Activated CD4-positive, alpha-beta T cell treated with anti-CD3 and anti-CD28 coated beads, Interleukin-2, Interleukin-4, amounts not matched to agents 100 ng/mL and 50 ng/mL, durations not matched to agents 16 hours and 8 hours (primary cell): ENCODE data around the gene GAPVD1.
"Not testable (repeated sequence)": the region's sequence is repeated elsewhere in the genome, so short reads cannot be mapped to it uniquely, and the experiment has no call there.

Source experiments
- DNase-seq: peaks from one replicate; pipeline ENCODE4 v3.0.0-alpha.2; 2020; ENCODE audit warnings: low spot score

GAPVD1 gene

GRCh38 chr9:125374443-125375309 is 113.0 kb downstream of the GAPVD1 start:
- peak; percentile 79 for DNase-seq

DNA sequence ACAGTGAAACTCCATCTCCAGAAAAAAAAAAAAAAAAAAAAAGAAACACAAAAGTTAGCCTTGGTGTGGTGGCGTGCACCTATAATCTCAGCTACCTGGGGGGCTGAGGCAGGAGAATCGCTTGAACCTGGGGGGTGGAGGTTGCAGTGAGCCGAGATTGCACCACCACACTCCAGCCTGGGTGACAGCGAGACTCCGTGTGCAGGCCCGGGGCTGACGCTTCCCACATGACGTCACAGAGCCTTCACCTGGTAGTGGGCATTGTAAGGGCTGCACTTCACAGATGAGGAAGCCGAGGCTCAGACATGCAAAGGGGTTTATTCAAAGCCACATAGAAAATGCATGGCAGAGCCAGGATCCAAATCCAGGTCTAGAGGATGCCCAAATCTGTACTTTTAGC is 114.2 kb downstream of the GAPVD1 start:
- no peak for DNase-seq

GRCh38 chr9:125376261-125377226 is 114.9 kb downstream of the GAPVD1 start:
- DNase-seq = no peak

DNA sequence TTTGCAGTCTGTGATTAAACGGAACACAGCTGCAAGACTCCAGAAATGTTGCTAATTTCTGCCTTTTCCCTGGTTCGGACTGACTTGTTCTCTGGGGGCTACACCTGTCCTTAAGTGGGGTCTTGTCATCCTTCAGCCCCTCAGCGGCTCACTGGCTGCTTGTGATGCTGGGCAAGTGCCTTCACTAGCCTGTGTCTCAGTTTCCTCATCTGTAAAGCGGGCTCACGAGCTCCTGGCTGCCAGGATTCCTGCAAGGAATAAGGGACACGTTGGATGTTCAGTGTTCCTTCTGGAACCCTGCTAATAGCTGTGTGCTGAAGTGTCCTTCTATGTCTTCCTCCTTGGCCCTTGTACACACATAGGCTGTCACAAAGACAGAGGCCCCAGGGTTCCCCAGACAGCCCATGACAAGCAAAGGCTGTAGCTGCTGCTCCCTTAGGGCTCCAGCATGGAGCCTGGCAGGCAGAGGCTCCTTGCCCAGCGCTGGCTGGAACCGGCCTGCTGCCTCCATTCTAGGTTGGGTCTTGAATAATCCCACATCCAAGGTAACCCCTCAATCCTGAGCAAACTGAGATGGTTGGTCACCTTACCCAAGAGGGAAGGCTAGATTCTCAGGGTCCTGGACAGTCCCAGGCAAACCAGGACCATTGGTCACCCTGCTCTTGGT is 116.1 kb downstream of the GAPVD1 start:
- no peak for DNase-seq

DNA sequence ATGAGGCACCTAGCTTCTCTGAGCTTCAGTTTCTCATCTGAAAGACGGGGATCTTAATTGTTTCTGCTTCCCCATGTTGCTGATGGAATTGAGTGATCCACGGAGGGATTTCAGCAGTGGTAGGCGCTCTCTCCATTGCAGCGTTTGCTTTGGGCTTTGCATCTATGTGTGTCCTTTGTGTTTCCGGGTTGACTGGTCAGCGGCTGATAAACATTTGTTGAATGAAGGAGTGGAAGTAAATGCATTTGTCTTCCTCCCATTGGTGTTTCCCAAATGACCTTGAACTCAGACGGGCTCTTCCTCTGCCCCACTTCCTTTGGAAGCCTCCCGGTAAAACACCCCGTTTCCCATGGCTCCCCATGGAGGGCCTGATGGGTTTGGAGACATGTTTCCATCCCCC is 117.2 kb downstream of the GAPVD1 start:
- DNase-seq = no peak

DNA sequence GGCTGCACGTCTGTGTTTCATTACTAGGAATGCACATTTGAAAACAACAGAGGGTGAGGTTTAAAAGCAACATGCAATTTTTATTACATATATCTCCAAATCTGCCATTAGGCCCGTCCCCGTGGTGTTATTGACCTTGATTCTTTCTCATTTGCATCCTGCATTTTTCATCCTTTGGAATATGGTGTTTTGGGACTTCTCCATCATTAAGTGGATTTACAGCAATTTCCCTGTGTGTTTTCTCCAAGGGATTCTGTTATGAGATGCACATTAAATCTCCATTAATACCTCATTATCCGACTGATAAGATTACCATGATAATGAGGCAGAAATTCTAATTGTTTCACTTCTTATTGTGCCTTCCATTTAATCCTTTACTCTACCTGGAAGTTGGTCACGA is 117.6 kb downstream of the GAPVD1 start:
- DNase-seq = no peak

DNA sequence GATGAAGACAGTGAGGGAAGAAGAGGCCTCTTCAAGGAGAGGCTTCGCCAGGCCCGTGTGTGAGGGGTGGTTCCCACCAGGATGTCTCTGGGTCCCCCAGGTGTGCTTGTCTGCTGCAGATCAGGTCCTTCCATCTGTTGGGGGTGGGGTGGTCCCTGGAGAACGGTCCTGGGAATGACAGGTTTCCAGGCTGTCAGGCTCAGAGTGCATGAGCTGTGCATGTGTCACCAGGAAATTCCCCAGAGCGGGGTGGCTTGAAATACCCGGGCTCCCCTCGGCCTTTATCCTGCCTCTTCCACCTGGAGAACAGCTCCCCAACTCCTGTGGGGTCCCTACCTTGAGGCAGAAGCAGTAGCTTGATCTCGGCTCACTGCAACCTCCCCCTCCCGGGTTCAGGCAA is 118.8 kb downstream of the GAPVD1 start:
- DNase-seq = no peak

GRCh38 chr9:125387861-125388524 is 126.4 kb downstream of the GAPVD1 start:
- no peak for DNase-seq

DNA sequence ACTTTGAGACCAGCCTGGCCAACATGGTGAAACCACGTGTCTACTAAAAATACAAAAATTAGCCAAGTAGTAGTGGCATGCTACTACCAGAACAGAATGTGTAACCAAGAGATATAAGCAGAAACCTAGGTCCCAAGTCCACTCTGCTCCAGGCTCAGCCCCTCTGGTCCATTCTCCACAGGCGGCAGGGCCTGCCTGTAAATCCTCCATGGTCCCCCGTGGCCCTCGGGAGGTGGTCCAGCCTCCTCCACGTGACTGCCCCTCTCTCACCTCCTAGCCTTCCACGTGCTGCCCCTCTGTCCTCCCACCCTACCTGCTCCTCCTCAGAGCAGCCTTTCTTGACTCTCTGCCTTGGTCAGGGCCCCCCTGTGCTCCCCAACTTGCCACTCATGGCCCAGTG is 127.4 kb downstream of the GAPVD1 start:
- no peak for DNase-seq

GRCh38 chr9:125391704-125392103 is 130.1 kb downstream of the GAPVD1 start:
- DNase-seq = no peak

- peak; percentile 32 for DNase-seq
These were observed 131.8 kb downstream of the GAPVD1 start for GRCh38 chr9:125393426-125393825.

DNA sequence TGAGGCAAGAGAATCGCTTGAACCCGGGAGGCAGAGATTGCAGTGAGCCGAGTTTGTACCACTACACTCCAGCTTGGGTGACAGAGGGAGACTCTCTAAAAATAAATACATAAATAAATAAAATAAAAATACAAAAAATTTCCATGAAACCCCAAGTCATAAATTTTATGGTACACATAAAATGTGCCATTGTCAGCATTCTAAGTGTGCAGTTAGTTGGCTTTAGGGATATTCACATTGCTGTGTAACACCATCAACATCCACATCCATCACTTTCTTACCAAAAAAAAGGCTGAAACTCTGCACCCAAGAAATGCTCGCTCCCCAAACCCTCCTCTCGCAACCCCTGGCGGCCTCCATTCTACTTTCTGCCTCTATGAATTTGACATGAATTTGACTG is 135.2 kb downstream of the GAPVD1 start:
- DNase-seq = no peak

DNA sequence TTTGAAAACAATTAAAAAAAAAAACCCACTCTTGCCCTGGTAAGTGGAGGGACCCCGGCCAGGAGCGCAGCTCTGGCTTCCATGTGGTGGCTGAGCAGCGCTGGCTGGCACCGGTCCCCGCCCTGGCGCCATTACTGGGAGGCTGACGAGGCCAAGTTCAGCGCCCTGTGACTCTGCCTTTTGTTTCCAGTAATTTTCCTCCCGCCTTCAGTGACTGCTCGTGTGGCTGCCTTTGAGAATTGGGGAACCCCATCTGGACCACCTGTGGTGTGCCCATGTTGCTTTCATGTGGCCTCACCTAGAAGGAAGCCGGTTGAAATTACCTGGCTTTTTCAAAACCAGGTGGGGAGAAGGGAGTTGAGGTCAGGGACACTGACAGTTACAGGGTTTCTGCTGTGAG is 136.1 kb downstream of the GAPVD1 start:
- no peak for DNase-seq

DNA sequence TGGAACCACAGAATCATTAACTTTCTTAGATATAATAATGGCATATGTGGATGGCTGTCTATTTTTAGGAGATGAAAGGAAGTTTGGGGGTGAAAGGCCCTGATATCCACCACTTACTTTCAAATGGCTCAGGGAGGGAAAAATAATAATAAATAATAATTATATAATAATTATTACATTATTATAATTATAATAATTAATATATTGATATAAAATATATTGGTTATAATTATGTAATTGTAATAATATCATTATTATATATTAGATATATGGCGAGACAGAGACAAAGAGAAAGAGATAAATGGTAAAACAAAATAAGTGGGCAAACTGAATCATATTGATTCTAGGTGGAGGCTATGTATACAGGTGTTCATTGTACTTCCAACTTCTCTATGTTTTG is 136.6 kb downstream of the GAPVD1 start:
- DNase-seq = no peak

GRCh38 chr9:125399165-125399564 is 137.5 kb downstream of the GAPVD1 start:
- no peak for DNase-seq

DNA sequence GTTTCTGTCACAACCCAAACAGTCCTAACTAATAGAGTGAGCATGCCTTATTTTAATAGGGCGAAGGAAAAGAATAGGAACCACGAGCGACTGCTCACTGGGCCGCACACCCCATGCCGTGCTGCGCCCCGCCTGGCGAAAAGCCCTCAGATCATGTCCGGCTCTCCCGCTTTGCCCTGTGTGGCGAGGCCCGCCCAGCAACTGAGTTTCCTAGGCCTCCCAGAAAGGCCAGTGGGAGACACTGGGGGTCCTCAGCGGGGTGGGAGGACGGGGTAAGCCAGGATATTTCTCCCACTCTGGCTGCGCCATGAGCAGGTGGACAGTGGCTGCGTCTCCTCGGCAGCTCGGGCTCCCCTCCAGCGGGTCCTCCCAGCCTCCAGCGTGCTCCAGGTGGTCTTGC is 138.0 kb downstream of the GAPVD1 start:
- DNase-seq = no peak

- DNase-seq = not testable (repeated sequence)
These were observed 138.6 kb downstream of the GAPVD1 start for GRCh38 chr9:125400232-125400631.

- no peak for DNase-seq
These were observed 139.4 kb downstream of the GAPVD1 start for GRCh38 chr9:125400725-125401716.

DNA sequence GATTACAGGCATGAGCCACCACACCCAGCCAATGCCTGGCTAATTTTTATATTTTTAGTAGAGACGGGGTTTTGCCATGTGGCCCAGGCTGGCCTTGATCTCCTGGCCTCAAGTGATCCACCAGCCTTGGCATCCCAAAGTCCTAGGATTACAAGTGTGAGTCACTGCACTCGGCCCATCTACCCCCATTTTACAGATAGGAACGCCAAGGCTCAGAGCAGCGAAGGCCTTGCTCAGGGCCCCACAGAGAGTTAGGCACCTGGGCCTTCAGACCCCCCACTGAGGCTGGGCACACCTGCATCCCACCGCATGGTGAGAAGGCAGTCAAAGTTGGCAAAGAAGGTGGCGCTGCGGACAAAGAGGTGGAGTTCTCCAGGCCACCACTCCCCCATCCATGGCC is 143.1 kb downstream of the GAPVD1 start:
- no peak for DNase-seq

DNA sequence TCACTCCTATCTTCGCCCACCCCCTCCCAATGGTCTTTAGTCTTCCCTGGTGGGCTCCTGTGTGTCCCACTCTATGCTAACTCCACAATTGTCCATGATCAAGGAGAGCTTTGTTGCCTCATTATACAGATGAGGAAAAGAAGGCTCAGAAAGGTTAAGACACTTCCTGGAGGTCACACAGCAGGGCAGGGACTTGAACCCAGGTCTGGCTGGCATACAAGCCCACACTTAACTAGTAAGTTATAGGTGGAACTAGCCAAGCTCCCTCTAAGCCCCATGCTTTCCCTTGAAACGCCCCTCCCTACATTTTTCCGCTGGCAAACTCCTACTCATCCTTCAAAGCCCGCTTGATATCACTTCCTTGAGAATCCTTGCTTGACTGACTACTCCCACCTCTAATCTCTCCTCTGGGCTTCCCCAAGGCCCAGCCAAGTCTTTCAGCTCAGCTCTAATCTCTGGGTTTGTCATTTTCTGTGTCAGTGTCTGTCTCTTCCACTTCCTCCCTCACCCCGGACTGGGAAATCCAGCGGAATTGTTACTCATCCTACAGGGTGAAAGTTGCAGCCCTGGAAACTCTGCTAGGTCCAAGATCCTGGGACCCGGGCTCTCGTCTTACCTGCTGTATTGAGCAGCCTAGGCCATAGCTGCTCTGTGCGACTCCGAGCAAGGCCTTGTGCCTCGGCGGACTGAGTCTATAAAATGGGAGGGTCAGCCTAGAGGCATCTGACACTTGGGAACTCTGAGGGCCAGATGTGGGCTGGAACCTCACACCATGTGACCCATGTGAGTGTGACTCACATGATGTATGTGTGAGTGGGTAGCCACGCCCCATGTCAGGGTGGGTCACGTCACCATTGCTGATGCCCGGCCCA is 144.5 kb downstream of the GAPVD1 start:
- no peak for DNase-seq
